Endothelial cell of umbilical vein (primary cell): ENCODE measurements around the gene LSM6. TPM values are rescaled to one million over a fixed set of nuclear protein-coding genes. Genes with fewer than 3 reads are reported as not detected.

Experiments used
- BruUV-seq: library from RNA; stranded (reverse); fragments of 400-500 nt; replicated peaks from 2 replicates; lab custom pipeline; 2021; lab: Mats Ljungman, UMichigan
- CTCF ChIA-PET: fragments of 300-600, 350-600 bp; sonication (Branson Sonifier 250); formaldehyde crosslinking; loops from one replicate; lab custom pipeline; 2021; ENCODE audit warnings: antibody characterized with exemption, inconsistent platforms; lab: Charles Lee
- POLR2A ChIA-PET: fragments of 300-600, 350-600 bp; sonication (Branson Sonifier 250); formaldehyde crosslinking; loops from one replicate; lab custom pipeline; 2021; ENCODE audit warnings: antibody characterized with exemption, inconsistent platforms; lab: Charles Lee
- DNase-seq: peaks from one replicate; pipeline ENCODE4 v3.0.0-alpha.2; 2011; ENCODE audit warnings: low read depth, low spot score
- FAIRE-seq: peaks from 2 replicates; lab custom pipeline; 2011; peaks lifted over from hg19 to GRCh38; lab: Jason Lieb, UNC
- H2AFZ ChIP-seq: 2 replicates; pipeline ENCODE4 v1.6.0; 2012; ENCODE audit warnings: low read depth, low read length, control low read depth, inconsistent platforms
- H3K27ac ChIP-seq: 2 replicates; pipeline ENCODE4 v1.5.1; 2011; ENCODE audit warnings: low read depth, mild to moderate bottlenecking, control low read depth, low read length, moderate library complexity; ENCODE audit not compliant: insufficient read depth
- H3K27me3 ChIP-seq, 2 experiments: 2 replicates each; pipeline versions ENCODE4 v1.6.0 to v1.6.1; 2011; ENCODE audit warnings: low read length in 2 of 2, mixed read lengths in 1 of 2; ENCODE audit not compliant: control insufficient read depth in 2 of 2, insufficient read depth in 2 of 2
- H3K36me3 ChIP-seq, 2 experiments: 2 replicates in 1 of 2; 3 replicates in 1 of 2; pipeline ENCODE4 v1.5.1; 2011; ENCODE audit warnings: low read length in 2 of 2, mild to moderate bottlenecking in 1 of 2, moderate library complexity in 1 of 2; ENCODE audit not compliant: control insufficient read depth in 2 of 2, insufficient read depth in 2 of 2; ENCODE audit errors: extremely low read depth in 1 of 2
- H3K4me1 ChIP-seq: 3 replicates; pipeline ENCODE4 v1.5.1; 2011; ENCODE audit warnings: mild to moderate bottlenecking, low read length; ENCODE audit not compliant: control insufficient read depth, insufficient read depth; ENCODE audit errors: extremely low read depth
- H3K4me2 ChIP-seq: 2 replicates; pipeline ENCODE4 v1.6.1; 2011; ENCODE audit warnings: low read length, control low read depth, mixed read lengths; ENCODE audit not compliant: insufficient read depth
- H3K4me3 ChIP-seq, 3 experiments: fragments of 200-600 bp in 1 of 3; sonication (generic), shearing (Covaris generic) in 1 of 3; replicated peaks in 1 of 3; 2 replicates each; pipeline ENCODE4 v1.5.1; 2011 to 2016; ENCODE audit warnings: control low read depth in 3 of 3, low read length in 3 of 3, mild to moderate bottlenecking in 2 of 3, inconsistent platforms in 1 of 3, low read depth in 1 of 3, moderate library complexity in 1 of 3; ENCODE audit not compliant: insufficient read depth in 1 of 3
- H3K79me2 ChIP-seq: 2 replicates; pipeline ENCODE4 v1.6.0; 2012; ENCODE audit warnings: low read length, inconsistent platforms; ENCODE audit not compliant: control insufficient read depth, insufficient read depth
- H3K9ac ChIP-seq: replicated peaks from 2 replicates; pipeline ENCODE3; 2011; ENCODE audit warnings: low read length, control low read depth; ENCODE audit not compliant: insufficient read depth; ENCODE audit errors: extremely low read depth
- H3K9me1 ChIP-seq: replicated peaks from 3 replicates; pipeline ENCODE4 v1.6.0; 2011; ENCODE audit warnings: mild to moderate bottlenecking, low read length; ENCODE audit not compliant: control insufficient read depth, insufficient read depth; ENCODE audit errors: extremely low read depth
- H3K9me3 ChIP-seq: replicated peaks from 2 replicates; pipeline ENCODE4 v1.5.1; 2012; ENCODE audit warnings: low read length, inconsistent platforms; ENCODE audit not compliant: control insufficient read depth, insufficient read depth
- H4K20me1 ChIP-seq: replicated peaks from 2 replicates; pipeline ENCODE3; 2011; ENCODE audit warnings: mild to moderate bottlenecking, low read length; ENCODE audit not compliant: control insufficient read depth, insufficient read depth; ENCODE audit errors: extremely low read depth
- EZH2 ChIP-seq: IDR thresholded peaks from 2 replicates; pipeline ENCODE4 v1.6.1; 2012; ENCODE audit warnings: borderline replicate concordance, low read depth, mild to moderate bottlenecking, moderate library complexity, low read length, inconsistent platforms; ENCODE audit not compliant: severe bottlenecking
- FOS ChIP-seq: IDR thresholded peaks from 2 replicates; pipeline ENCODE4 v1.6.1; 2011; ENCODE audit warnings: mild to moderate bottlenecking, low read length, moderate library complexity, borderline replicate concordance; ENCODE audit not compliant: insufficient read depth
- GATA2 ChIP-seq: IDR thresholded peaks from 2 replicates; pipeline ENCODE4 v1.7.0; 2011; ENCODE audit warnings: low read depth, mild to moderate bottlenecking, moderate library complexity, mixed read lengths, low read length; ENCODE audit not compliant: insufficient read length, insufficient read depth
- JUN ChIP-seq: IDR thresholded peaks from 2 replicates; pipeline ENCODE4 v1.6.1; 2011; ENCODE audit warnings: borderline replicate concordance, low read depth; ENCODE audit not compliant: insufficient read length, insufficient read depth
- MYC ChIP-seq: IDR thresholded peaks from one replicate; pipeline ENCODE4 v1.6.1; 2011; ENCODE audit warnings: mild to moderate bottlenecking, low read depth, low read length
- POLR2A ChIP-seq: IDR thresholded peaks from 2 replicates; pipeline ENCODE4 v1.6.1; 2012; ENCODE audit warnings: low read depth, mild to moderate bottlenecking, control low read depth, low read length
- POLR2AphosphoS5 ChIP-seq: IDR thresholded peaks from 2 replicates; pipeline ENCODE4 v1.6.1; 2012; ENCODE audit warnings: low read depth, mild to moderate bottlenecking, control low read depth, low read length, moderate library complexity; ENCODE audit not compliant: insufficient read depth
- dilution Hi-C: fragments of 300-500 bp; cut with MboI; formaldehyde crosslinking; loops from one replicate; pipeline ENCODE4 v1.15.0; 2019; ENCODE audit warnings: low sequenced_read_pairs; ENCODE audit not compliant: extremely low pct_ligation_motif_present
- intact Hi-C: fragments of 100-400 bp; cut with micrococcal nuclease; formaldehyde crosslinking; loops from one replicate; pipeline ENCODE4 v1.10.0; 2022
- polyA plus RNA-seq, 4 experiments: library from polyadenylated mRNA; depleted of rRNA in 3 of 4; stranded (reverse) in 3 of 4; unstranded in 1 of 4; fragments of >200 nt; gene quantifications; 2 replicates each; pipeline versions ENCODE4 v1.2.1 to v1.2.3, GENCODE V29; 2011 to 2012; ENCODE audit warnings: missing spikeins in 1 of 4
- total RNA-seq: library from RNA; stranded (reverse); gene quantifications from 2 replicates; pipeline ENCODE4 v1.2.3, GENCODE V29; 2021
- TF ChIP-seq, protein P1 (sequence below), 2 donors: IDR thresholded peaks; 1 replicate in 1 of 2; 2 replicates in 1 of 2; pipeline ENCODE4 v1.5.1; 2011; ENCODE audit warnings: low read length in 2 of 2, mild to moderate bottlenecking in 2 of 2, moderate library complexity in 2 of 2, control low read depth in 1 of 2, inconsistent platforms in 1 of 2, low read depth in 1 of 2; ENCODE audit not compliant: insufficient read depth in 1 of 2; ENCODE audit errors: extremely low read depth in 1 of 2
- TF ChIP-seq, protein P2 (sequence below): IDR thresholded peaks from 2 replicates; pipeline ENCODE4 v1.6.1; 2011; ENCODE audit not compliant: insufficient read depth, insufficient read length

The LSM6 gene
- total and polyA plus RNA-seq, 2 donors (not counting 3 experiments of a cell fraction or from before 2014, with no cell fraction given) = 20.3 to 43.1 TPM

DNA sequence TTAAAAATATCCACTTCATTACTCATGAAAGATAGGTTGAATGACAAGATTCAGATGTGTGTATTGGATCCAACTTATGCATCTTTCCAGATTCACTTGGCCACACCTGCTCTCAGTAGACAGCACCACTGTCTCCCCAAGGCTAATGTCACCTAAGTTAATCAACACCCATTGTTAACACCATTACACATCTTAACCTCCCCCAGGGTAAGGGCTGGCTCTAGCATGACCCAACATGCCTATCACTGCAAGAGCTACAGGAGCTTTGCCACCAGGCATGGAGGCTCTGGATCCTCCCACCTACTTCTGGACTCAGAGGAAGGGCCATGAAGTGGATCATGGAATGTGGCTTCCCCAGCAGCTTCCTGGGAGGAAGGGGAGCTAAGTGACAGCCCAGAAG lies 32.8 kb upstream of the LSM6 start:
- no peak overlapping the region for H2AFZ ChIP-seq
- no peak for TF ChIP-seq GATA2
- no peak for TF ChIP-seq EZH2
- TF ChIP-seq JUN = no peak
- TF ChIP-seq, protein P1, sequence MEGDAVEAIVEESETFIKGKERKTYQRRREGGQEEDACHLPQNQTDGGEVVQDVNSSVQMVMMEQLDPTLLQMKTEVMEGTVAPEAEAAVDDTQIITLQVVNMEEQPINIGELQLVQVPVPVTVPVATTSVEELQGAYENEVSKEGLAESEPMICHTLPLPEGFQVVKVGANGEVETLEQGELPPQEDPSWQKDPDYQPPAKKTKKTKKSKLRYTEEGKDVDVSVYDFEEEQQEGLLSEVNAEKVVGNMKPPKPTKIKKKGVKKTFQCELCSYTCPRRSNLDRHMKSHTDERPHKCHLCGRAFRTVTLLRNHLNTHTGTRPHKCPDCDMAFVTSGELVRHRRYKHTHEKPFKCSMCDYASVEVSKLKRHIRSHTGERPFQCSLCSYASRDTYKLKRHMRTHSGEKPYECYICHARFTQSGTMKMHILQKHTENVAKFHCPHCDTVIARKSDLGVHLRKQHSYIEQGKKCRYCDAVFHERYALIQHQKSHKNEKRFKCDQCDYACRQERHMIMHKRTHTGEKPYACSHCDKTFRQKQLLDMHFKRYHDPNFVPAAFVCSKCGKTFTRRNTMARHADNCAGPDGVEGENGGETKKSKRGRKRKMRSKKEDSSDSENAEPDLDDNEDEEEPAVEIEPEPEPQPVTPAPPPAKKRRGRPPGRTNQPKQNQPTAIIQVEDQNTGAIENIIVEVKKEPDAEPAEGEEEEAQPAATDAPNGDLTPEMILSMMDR (IDR thresholded peaks at IDR 0.05; ENCODE audit: extremely low read depth in 1 of 2, insufficient read depth in 1 of 2, low read depth in 1 of 2, low read length in 2 of 2) = no peak
- TF ChIP-seq MYC = no peak
- TF ChIP-seq, protein P2, sequence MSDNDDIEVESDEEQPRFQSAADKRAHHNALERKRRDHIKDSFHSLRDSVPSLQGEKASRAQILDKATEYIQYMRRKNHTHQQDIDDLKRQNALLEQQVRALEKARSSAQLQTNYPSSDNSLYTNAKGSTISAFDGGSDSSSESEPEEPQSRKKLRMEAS = no peak
- TF ChIP-seq FOS = no peak
- TF ChIP-seq POLR2AphosphoS5 = no peak
- no peak for TF ChIP-seq POLR2A
- no peaks in the 10 kb centered on the region for H3K4me1 ChIP-seq
- no TSS peak for BruUV-seq
- H4K20me1 ChIP-seq = no peaks in the 10 kb centered on the region
- H3K79me2 ChIP-seq = no peaks in the 10 kb centered on the region
- DNase-seq (no peak), FAIRE-seq (no peak)
- H3K9ac ChIP-seq = no peak overlapping the region
- peaks cover 0 to 9% of the 10 kb centered on the region in 2 experiments for H3K27me3 ChIP-seq
- no peak overlapping the region for H3K4me3 ChIP-seq
- no peaks in the 10 kb centered on the region for H3K9me3 ChIP-seq
- ChIA-PET POLR2A (no interaction called here), CTCF (no interaction called here)
- H3K36me3 ChIP-seq = no peaks in the 10 kb centered on the region
- dilution Hi-C loops (no loop called here), intact Hi-C loops (no loop called here)
- H3K9me1 ChIP-seq = no peaks in the 10 kb centered on the region
- H3K27ac ChIP-seq = no peak overlapping the region
- no peak overlapping the region for H3K4me2 ChIP-seq
